ENCODE results near the gene C1orf141.

GRCh38 chr1:67053535-67053784 is 81.3 kb downstream of the C1orf141 start:
- TF ChIP-seq CTCF (IDR thresholded peaks at IDR 0.05) (no peak), POLR2A (IDR thresholded peaks at IDR 0.05) (no peak)

All from right lobe of liver (tissue), 4 donors.